Measurements from ENCODE around the gene IFNL4. TPM values are rescaled to one million over a fixed set of nuclear protein-coding genes. Genes with fewer than 3 reads are reported as not detected.

The IFNL4 gene
- total and polyA plus RNA-seq, 9 donors = 0.17 to 0.23 TPM; not detected in 7

DNA sequence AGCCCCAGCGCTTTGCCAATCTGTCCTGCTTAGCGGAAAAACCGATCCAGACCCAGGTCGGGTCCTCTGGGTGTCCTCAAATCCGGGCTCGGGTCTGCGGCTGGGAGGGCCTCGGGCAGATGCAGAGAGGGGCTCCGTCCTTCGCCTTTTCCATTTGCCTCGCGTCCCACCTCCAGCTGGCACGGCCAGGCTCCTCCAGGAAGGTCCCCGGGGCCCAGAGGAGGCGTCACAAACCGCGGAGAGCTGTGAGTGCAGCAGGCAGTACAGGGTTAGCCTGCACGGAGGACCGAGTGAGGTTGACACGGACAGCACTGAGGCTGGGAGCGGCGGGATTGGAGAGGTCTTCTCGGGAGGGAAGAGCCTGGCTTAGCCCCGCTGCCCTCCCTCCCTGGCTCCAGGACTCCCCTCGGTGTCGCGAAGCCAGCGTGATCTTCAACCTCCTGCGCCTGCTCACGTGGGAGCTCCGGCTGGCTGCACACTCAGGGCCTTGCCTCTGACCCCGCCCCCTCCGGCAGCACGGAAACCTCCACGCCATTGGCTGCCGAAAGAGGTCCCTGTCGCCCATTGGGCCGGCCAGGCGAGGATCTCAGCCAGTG is 16.8 kb upstream of the IFNL4 start:
- no peak for DNase-seq
- no peaks in the 10 kb centered on the region for H3K27me3 ChIP-seq
- WGBS, 3 donors = 31 to 44% (median 43%) methylated on average over 39 of the region's 39 CpGs
- H3K4me3 ChIP-seq = no peak overlapping the region
- no peaks in the 10 kb centered on the region for H3K36me3 ChIP-seq
- intact Hi-C loops (cut with DNase I) = no loop called here
- no peaks in the 10 kb centered on the region for H3K9me3 ChIP-seq
- TF ChIP-seq EP300 (IDR thresholded peaks at IDR 0.05) = no peak
- TF ChIP-seq, protein P1, sequence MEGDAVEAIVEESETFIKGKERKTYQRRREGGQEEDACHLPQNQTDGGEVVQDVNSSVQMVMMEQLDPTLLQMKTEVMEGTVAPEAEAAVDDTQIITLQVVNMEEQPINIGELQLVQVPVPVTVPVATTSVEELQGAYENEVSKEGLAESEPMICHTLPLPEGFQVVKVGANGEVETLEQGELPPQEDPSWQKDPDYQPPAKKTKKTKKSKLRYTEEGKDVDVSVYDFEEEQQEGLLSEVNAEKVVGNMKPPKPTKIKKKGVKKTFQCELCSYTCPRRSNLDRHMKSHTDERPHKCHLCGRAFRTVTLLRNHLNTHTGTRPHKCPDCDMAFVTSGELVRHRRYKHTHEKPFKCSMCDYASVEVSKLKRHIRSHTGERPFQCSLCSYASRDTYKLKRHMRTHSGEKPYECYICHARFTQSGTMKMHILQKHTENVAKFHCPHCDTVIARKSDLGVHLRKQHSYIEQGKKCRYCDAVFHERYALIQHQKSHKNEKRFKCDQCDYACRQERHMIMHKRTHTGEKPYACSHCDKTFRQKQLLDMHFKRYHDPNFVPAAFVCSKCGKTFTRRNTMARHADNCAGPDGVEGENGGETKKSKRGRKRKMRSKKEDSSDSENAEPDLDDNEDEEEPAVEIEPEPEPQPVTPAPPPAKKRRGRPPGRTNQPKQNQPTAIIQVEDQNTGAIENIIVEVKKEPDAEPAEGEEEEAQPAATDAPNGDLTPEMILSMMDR (IDR thresholded peaks at IDR 0.05) = no peak
- no peak for TF ChIP-seq POLR2A (IDR thresholded peaks at IDR 0.05)
- H3K4me1 ChIP-seq (ENCODE audit: insufficient read depth) = peaks cover 2% of the 10 kb centered on the region
- no peak overlapping the region for H3K27ac ChIP-seq

DNA sequence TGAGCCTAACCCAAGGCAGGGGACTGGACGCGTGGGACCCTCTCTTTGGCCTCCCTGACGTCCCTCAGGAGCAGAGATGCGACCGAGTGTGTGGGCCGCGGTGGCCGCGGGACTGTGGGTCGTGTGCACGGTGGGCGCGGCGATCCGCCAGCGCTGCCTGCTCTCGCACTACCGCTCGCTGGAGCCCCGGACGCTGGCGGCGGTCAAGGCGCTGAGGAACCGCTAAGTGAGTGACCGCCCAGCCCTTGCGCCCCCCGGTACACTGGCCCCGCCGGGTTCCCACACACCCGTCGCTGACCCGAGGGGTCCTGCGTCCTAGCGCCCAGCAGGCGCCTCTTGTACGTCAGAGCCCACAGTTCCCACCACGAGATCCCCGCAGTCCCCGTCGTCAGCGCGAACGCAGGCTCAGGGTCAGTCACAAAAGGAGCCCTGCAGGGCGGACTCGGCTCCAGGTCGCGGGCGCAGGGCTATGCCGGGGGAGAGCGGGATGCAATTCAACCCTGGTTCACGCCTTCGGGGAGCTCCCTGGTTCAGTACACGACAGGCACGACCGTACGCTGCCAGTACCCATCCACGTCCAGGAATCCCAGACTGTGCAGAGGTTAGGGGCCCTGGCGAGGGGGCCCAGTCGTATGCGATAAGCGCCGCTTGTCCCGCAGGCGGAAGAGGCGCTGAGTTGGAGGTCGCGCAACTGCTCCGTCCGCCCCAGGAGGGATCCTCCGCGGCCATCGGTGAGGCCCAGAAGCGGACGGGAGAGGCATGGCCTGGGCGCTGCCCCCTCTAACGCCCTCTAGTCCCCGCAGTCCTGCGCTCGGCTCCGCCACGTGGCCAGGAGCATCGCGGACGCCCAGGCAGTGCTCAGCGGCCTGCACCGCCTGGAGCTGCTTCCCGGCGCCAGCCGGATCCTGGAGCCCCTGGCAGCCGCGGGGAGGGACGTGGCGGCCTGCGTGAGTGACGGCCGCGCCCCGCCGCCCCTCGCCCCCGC is 15.9 kb upstream of the IFNL4 start:
- H3K27ac ChIP-seq = no peak overlapping the region
- H3K27me3 ChIP-seq = no peaks in the 10 kb centered on the region
- no peaks in the 10 kb centered on the region for H3K9me3 ChIP-seq
- H3K4me3 ChIP-seq = no peak overlapping the region
- H3K36me3 ChIP-seq = no peaks in the 10 kb centered on the region
- DNase-seq = no peak
- peaks cover 2% of the 10 kb centered on the region for H3K4me1 ChIP-seq (ENCODE audit: insufficient read depth)
- intact Hi-C loops (cut with DNase I) = no loop called here
- TF ChIP-seq, protein P1 (IDR thresholded peaks at IDR 0.05) = no peak
- no peak for TF ChIP-seq EP300 (IDR thresholded peaks at IDR 0.05)
- no peak for TF ChIP-seq POLR2A (IDR thresholded peaks at IDR 0.05)
- 2% methylated on average over 72 to 102 of the region's 102 CpGs for WGBS, 3 donors

DNA sequence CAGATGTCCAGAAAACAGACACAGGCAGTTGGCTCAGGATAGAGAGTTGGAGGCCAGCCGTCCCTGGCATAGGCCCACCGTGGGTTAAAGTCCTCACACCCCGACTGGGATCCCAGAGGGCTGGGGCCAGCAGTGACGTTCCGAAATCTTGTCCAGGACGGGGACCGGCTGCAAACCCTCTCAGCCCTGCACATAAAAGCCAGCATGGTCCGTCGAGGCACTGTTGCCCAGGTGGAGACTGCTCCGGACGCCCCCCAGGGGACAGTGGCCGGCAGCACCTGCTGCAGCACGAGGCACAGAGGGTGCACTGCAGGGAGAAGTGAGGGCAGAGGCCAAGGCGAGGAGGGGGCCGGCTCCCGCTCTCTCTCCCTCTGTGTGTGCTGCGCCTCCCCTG is 15.3 kb upstream of the IFNL4 start:
- Histone ChIP-seq H3K9me3 (no peaks in the 10 kb centered on the region), H3K36me3 (no peaks in the 10 kb centered on the region), H3K27ac (no peak overlapping the region), H3K27me3 (no peaks in the 10 kb centered on the region), H3K4me1 (ENCODE audit: insufficient read depth) (peaks cover 2% of the 10 kb centered on the region), H3K4me3 (no peak overlapping the region)
- TF ChIP-seq, protein P1 (IDR thresholded peaks at IDR 0.05) = no peak
- TF ChIP-seq POLR2A (IDR thresholded peaks at IDR 0.05) (no peak), EP300 (IDR thresholded peaks at IDR 0.05) (no peak)
- 10 to 14% (median 11%) methylated on average over 11 to 17 of the region's 17 CpGs for WGBS, 3 donors
- DNase-seq = no peak
- intact Hi-C loops (cut with DNase I) = no loop called here

- Histone ChIP-seq H3K4me3 (no peak overlapping the region), H3K4me1 (ENCODE audit: insufficient read depth) (peaks cover 2% of the 10 kb centered on the region), H3K27ac (no peak overlapping the region), H3K36me3 (no peaks in the 10 kb centered on the region), H3K9me3 (no peaks in the 10 kb centered on the region), H3K27me3 (no peaks in the 10 kb centered on the region)
- WGBS, 3 donors = 80 to 91% (median 84%) methylated on average over 4 of the region's 4 CpGs
- TF ChIP-seq POLR2A (IDR thresholded peaks at IDR 0.05) (no peak), EP300 (IDR thresholded peaks at IDR 0.05) (no peak)
- TF ChIP-seq, protein P1 (IDR thresholded peaks at IDR 0.05) = no peak
- no peak for DNase-seq
- intact Hi-C loops (cut with DNase I) = no loop called here
Measured at GRCh38 chr19:39262496-39262895, 13.8 kb upstream of the IFNL4 start.

Data from ovary (tissue), 9 donors.